K562 (cell line): ENCODE data around the gene CSTPP1.

Source experiments
- CBX5 ChIP-seq: IDR thresholded peaks from 2 replicates; pipeline ENCODE4 v1.6.1; 2014; ENCODE audit warnings: low read depth, borderline replicate concordance
- EP300 ChIP-seq: IDR thresholded peaks from 2 replicates; pipeline ENCODE4 v1.6.1; 2012; ENCODE audit warnings: low read length, improper control_type of control experiment
- MAFG ChIP-seq: fragments of 450-650 bp; conservative IDR thresholded peaks from 2 replicates; pipeline ENCODE4 v1.6.1; 2016; ENCODE audit warnings: missing genetic modification characterization, missing compliant biosample characterization
- MEIS2 ChIP-seq: fragments of 450-650 bp; IDR thresholded peaks from 2 replicates; pipeline ENCODE4 v1.6.1; 2014; ENCODE audit warnings: mild to moderate bottlenecking; ENCODE audit not compliant: partially characterized antibody
- POLR2A ChIP-seq: fragments of 450-650 bp; conservative IDR thresholded peaks from 2 replicates; pipeline ENCODE4 v1.6.1; 2016
- SMC3 ChIP-seq: conservative IDR thresholded peaks from 2 replicates; pipeline ENCODE4 v1.6.1; 2011; ENCODE audit warnings: low read depth, low read length, improper control_type of control experiment; ENCODE audit not compliant: insufficient read depth
- TGIF2 ChIP-seq: sonication (generic); formaldehyde crosslinking; IDR thresholded peaks from 2 replicates; pipeline ENCODE4 v1.8.1; 2022; ENCODE audit warnings: mild to moderate bottlenecking, missing genetic modification reagents, moderate library complexity
- ZNF133 ChIP-seq: fragments of 250-450 bp; sonication (Bioruptor Pico); IDR thresholded peaks from 2 replicates; pipeline ENCODE4 v1.4.0; 2020; ENCODE audit warnings: mild to moderate bottlenecking
- ZNF253 ChIP-seq: fragments of 250-450 bp; sonication (Bioruptor Pico); conservative IDR thresholded peaks from 2 replicates; pipeline ENCODE4 v1.6.1; 2021; ENCODE audit warnings: mild to moderate bottlenecking
- TF ChIP-seq, protein P1 (sequence below): fragments of 450-650 bp; formaldehyde crosslinking; IDR thresholded peaks from 2 replicates; pipeline ENCODE4 v1.4.0; 2020; ENCODE audit warnings: mild to moderate bottlenecking, moderate library complexity
- TF ChIP-seq, protein P2 (sequence below), 3 experiments: IDR thresholded peaks in 2 of 3; conservative IDR thresholded peaks in 1 of 3; 2 replicates each; pipeline ENCODE4 v1.5.1; 2011 to 2012; ENCODE audit warnings: low read length in 3 of 3, mild to moderate bottlenecking in 3 of 3, control low read depth in 2 of 3, improper control_type of control experiment in 1 of 3, inconsistent platforms in 1 of 3, low read depth in 1 of 3, mixed read lengths in 1 of 3, moderate library complexity in 1 of 3; ENCODE audit not compliant: insufficient read depth in 2 of 3
- TF ChIP-seq, protein P3 (sequence below): fragments of 450-650 bp; IDR thresholded peaks from 2 replicates; pipeline ENCODE4 v1.6.1; 2014; ENCODE audit warnings: low read depth, mild to moderate bottlenecking, moderate library complexity, borderline replicate concordance
- TF ChIP-seq, protein P4 (sequence below): sonication (generic); formaldehyde crosslinking; IDR thresholded peaks from 2 replicates; pipeline ENCODE4 v1.9.0; 2022; ENCODE audit warnings: mild to moderate bottlenecking, missing genetic modification reagents

DNA sequence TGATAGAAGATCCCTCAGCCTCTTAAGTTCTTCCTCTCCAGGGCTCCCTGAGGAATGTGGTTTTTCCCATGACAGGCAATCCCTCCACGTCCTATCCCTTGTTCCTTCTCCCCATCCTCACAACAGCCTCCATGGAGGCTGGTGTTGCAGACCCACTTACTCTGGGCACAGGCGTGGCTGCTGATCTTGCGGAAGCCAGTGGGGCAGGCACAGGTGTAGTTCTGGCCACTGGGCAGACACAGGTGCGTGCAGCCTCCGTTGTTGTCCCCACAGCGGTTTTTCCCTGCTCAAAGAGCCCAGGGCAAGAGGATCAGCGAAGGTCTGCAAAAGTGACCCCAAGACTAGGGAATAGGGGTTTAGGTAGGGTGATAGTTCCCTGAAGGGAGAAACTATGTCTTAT lies 47.3 kb upstream of the CSTPP1 start:
- no peak for TF ChIP-seq ZNF133 (CRISPR knock-in tag)
- no peak for TF ChIP-seq MEIS2
- TF ChIP-seq EP300: no peak
- no peak for TF ChIP-seq CBX5
- no peak for TF ChIP-seq POLR2A
- TF ChIP-seq, protein P1, sequence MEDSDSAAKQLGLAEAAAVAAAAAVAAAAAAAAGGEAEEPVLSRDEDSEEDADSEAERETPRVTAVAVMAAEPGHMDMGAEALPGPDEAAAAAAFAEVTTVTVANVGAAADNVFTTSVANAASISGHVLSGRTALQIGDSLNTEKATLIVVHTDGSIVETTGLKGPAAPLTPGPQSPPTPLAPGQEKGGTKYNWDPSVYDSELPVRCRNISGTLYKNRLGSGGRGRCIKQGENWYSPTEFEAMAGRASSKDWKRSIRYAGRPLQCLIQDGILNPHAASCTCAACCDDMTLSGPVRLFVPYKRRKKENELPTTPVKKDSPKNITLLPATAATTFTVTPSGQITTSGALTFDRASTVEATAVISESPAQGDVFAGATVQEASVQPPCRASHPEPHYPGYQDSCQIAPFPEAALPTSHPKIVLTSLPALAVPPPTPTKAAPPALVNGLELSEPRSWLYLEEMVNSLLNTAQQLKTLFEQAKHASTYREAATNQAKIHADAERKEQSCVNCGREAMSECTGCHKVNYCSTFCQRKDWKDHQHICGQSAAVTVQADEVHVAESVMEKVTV (CRISPR knock-in tag): no peak
- TF ChIP-seq ZNF253 (CRISPR knock-in tag): no peak
- no peak for TF ChIP-seq TGIF2 (CRISPR knock-in tag)
- TF ChIP-seq, protein P2, sequence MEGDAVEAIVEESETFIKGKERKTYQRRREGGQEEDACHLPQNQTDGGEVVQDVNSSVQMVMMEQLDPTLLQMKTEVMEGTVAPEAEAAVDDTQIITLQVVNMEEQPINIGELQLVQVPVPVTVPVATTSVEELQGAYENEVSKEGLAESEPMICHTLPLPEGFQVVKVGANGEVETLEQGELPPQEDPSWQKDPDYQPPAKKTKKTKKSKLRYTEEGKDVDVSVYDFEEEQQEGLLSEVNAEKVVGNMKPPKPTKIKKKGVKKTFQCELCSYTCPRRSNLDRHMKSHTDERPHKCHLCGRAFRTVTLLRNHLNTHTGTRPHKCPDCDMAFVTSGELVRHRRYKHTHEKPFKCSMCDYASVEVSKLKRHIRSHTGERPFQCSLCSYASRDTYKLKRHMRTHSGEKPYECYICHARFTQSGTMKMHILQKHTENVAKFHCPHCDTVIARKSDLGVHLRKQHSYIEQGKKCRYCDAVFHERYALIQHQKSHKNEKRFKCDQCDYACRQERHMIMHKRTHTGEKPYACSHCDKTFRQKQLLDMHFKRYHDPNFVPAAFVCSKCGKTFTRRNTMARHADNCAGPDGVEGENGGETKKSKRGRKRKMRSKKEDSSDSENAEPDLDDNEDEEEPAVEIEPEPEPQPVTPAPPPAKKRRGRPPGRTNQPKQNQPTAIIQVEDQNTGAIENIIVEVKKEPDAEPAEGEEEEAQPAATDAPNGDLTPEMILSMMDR (IDR thresholded peaks at IDR 0.05 in 2 of 3, conservative IDR thresholded peaks at IDR 0.05 in 1 of 3; ENCODE audit: insufficient read depth in 2 of 3, low read depth in 1 of 3, low read length in 3 of 3): no peak
- TF ChIP-seq MAFG (tag): no peak
- TF ChIP-seq SMC3: no peak
- TF ChIP-seq, protein P3, sequence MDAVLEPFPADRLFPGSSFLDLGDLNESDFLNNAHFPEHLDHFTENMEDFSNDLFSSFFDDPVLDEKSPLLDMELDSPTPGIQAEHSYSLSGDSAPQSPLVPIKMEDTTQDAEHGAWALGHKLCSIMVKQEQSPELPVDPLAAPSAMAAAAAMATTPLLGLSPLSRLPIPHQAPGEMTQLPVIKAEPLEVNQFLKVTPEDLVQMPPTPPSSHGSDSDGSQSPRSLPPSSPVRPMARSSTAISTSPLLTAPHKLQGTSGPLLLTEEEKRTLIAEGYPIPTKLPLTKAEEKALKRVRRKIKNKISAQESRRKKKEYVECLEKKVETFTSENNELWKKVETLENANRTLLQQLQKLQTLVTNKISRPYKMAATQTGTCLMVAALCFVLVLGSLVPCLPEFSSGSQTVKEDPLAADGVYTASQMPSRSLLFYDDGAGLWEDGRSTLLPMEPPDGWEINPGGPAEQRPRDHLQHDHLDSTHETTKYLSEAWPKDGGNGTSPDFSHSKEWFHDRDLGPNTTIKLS: no peak
- TF ChIP-seq, protein P4, sequence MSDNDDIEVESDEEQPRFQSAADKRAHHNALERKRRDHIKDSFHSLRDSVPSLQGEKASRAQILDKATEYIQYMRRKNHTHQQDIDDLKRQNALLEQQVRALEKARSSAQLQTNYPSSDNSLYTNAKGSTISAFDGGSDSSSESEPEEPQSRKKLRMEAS: no peak
